HG03066 (cell line): ENCODE measurements around the gene ZNF236.

Source experiments
- ATAC-seq: cut with Tn5 transposase; IDR thresholded peaks from one replicate; pipeline ENCODE4 v1.9.1; 2021; ENCODE audit warnings: low read depth; ENCODE audit not compliant: unreplicated experiment

The ZNF236 gene

GRCh38 chr18:76819411-76820136, 2.8 kb upstream of the ZNF236 start:
- ATAC-seq, result no peak

DNA sequence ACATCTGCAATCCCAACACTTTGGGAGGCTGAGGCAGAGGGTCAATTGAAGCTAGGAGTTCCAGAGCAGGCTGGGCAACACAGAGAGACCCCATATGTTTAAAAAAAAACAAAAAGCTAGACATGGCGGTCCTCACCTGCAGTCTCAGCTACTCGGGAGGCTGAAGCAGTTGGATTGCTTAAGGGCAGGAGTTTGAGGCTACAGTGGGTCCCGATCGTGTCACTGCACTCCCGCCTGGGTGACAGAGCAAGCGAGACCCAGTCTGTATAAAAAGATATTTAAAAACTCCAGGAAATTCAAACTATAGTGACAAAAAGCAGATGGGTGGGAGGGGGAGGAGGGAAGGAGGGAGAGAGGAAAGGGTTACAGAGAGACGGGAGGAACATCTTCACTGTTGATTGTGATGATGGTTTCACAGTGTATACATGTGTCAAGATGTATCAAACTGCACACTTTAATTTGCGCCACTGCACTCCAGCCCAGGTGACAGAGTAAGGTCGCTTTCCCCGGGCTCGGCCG, 942 bp upstream of the ZNF236 start:
- no peak for ATAC-seq

DNA sequence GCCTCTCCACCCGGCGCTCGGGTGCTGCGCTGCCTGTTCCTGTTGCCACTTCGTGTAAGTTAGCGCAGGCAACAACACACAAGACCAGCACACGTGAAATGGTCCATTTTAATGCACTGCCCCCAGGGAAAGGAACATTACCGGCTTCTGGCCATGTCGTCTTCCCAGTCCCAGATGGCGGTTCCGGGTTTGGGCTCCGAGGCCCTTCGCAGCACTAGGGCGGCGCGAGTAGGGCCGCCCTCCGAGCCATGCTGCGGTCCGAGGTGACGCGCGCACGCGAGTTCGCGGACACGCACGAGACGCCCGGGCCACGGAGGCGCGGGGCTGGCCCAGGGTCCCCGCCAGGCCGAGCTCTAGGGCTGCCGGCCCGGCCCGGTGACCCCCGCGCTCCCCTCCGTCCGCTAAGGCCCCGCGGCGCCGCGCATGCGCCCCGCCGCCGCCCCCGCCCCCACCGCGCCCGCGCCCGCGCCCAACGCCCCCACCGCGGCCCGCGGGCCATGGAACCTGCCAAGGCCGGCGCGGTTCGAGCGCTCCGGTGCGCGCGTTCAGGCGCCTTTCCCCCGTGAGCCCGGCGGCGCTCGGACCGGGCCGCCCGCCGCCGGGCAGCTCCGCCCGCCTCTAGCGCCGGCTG, 367 bp upstream of the ZNF236 start:
- peak; percentile 43 for ATAC-seq

DNA sequence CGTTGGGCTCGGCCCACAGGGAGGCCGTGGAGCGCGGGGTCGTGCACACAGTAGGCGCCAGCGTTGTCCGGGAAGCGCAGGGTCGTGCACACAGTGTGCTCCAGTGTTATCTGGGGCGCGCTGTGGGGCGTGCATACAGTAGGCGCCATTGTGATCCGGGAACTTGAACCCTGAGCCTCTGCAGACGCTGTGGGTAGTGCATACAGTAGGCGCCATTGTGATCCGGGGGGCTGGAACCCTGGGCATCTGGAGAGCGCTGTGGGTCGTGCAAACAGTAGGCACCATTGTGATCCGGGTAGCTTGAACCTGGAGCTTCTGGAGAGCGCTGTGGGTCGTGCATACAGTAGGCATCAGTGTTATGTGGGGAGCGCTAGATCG, 793 bp downstream of the ZNF236 start:
- ATAC-seq, result no peak

DNA sequence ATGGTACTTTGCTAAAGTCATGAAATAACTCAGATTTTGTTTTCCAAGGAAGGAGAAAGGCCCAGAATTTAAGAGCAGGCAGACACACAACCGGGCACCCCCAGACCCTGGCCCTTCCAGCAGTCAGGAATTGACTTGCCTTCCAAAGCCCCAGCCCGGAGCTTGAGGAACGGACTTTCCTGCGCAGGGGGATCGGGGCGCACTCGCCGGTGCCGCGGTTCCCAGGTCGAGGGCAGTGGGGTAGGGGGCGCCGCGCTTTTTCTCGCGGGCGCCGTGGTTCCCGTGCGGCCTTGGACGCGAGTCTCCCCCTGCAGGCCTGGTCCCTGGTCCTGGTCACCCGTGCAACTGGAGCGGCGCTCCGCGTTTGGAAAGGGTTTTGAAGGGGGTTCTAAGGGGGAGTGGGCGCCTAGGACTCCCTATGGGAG, 1.2 kb downstream of the ZNF236 start:
- no peak for ATAC-seq

DNA sequence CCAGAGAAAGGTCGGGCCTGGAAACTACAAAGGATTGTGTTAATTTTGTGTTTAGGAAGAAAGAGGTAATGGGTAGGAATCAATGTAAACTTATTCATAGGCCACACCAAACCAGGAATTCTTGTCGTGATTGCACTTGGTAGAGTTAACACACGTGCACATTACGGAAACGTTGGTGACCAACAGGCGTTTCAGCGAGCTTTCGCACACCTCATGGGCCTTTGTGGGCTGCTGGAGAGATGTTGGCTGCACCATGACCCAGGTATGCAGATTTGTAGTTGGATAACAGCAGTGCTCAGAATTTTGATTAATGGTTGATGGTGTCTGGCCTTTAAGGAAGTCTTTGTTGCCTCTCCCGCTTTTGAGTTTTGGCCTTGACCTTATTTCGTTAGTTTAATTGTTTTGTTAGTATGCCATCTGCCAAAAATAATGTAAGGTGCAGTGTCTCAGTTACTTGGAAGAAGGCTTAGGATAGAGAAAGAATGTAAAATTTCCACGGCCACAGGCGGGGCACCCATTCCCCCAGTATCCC, 1.9 kb downstream of the ZNF236 start:
- no peak for ATAC-seq

GRCh38 chr18:76824754-76825153, 2.4 kb downstream of the ZNF236 start:
- ATAC-seq, result no peak

DNA sequence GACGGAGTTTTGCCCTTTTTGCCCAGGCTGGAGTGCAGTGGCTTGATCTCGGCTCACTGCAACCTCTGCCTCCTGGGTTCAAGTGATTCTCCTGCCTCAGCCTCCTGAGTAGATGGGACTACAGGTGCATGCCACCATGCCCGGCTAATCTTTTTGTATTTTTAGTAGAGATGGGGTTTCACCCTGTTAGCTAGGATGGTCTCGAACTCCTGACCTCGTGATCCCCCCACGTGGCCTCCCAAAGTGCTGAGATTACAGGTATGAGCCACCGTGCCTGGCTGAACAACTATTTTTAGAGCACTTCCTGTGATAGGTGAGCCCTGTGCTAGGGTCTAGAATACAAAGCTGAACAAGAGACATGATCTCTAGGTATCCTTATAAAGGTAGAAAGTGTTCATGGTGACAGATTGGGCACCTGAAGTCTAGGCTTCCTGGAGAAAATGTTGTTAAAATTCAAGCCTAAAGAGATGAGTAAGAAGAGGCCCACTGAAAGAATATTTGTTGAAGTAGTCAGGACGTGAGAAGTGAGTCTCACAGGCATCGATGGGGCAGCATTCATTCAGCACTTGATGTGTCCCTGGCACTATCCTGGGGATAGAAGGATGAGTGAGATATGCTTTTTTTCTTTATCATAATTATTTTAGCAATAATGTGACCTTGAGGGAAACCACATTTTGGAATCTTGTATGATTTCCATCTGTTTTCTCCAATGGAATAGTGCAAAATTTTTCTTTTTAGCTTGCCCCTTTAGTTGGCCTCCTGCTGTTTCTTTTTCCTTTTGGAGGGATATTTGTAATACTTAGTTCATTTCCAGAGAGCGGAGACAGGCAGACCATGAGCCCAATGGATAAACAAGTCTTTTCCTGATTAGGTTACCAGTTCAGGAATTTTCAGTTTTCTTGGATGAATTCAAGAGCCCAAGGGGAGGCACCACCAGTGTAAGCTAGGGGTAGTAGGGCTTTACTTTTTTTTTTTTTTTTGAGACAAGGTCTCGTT, 5.1 kb downstream of the ZNF236 start:
- no peak for ATAC-seq

- no peak for ATAC-seq
Measured at GRCh38 chr18:76834379-76834778, 12.0 kb downstream of the ZNF236 start.

GRCh38 chr18:76835380-76835779, 13.0 kb downstream of the ZNF236 start:
- ATAC-seq, result no peak

GRCh38 chr18:76837071-76837470, 14.7 kb downstream of the ZNF236 start:
- no peak for ATAC-seq

DNA sequence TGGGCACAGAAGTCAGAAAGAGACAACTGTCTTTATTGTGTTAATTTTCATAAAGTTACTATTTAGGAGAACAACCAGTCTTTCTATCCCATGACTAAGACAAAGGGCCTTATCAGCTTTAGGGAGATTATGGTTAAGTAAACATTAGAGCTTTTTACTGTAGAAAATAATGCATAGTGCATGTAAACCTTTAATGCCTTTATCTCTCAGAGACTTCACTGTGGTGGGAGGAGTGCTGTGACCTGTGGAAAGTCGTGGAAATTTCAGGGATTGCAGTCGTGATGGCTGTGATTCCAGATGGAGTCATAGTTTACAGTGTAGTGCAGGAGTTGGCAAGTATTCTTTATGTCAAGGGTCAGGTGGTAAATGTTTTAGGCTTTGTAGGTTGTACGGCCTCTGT, 15.8 kb downstream of the ZNF236 start:
- no peak for ATAC-seq

GRCh38 chr18:76839086-76839794, 16.9 kb downstream of the ZNF236 start:
- no peak for ATAC-seq

GRCh38 chr18:76842837-76843530, 20.6 kb downstream of the ZNF236 start:
- no peak for ATAC-seq

DNA sequence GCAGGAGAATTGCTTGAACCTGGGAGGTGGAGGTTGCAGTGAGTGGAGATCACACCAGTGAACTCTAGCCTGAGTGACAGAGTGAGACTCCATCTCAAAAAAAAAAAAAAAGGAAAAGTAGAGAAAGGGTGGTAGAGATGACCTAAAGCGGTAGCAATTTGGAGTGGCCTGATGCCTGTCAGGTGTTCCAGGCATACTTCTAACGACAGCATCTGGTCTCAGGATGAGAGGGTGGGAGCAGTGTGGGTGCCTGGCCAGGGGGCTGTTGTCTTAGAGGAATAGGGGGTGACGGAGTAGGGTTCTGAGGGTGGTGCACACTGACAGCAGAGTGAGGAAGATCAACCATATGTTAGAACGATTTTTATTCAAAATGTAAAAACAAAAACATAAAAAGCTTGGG, 21.8 kb downstream of the ZNF236 start:
- no peak for ATAC-seq

- no peak for ATAC-seq
Measured at GRCh38 chr18:76844742-76845477, 22.6 kb downstream of the ZNF236 start.

- ATAC-seq, result no peak
Measured at GRCh38 chr18:76846217-76846616, 23.9 kb downstream of the ZNF236 start.

DNA sequence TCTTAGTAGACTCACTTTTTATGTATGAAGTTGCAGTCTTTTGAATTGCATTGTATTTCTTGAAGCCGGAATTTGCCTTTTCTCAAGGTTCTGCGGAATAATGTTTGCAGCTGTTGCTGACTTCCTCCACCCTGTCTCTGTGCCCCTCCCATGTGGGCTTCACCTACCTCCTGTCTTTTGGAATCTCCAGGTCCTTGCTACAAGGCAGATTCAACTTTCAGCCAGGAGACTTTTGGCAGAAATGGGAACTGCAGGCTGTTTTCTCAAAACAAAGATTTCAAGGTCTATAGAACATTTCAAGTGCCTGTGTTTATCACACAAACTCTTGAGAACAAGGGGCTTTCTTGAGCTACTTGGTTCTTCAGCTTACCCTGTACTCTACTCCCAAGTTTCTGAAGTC, 25.6 kb downstream of the ZNF236 start:
- no peak for ATAC-seq

GRCh38 chr18:76850112-76850511, 27.8 kb downstream of the ZNF236 start:
- no peak for ATAC-seq
